ENCODE measurements around the gene PNMA5.

- TF ChIP-seq CTCF (IDR thresholded peaks at IDR 0.05; ENCODE audit: low read depth, low read length, poor library complexity, severe bottlenecking), result no peak
- TF ChIP-seq EZH2phosphoT487 (IDR thresholded peaks at IDR 0.05; ENCODE audit: borderline replicate concordance, low read length), result no peak
Measured at GRCh38 chrX:152942077-152942442, 51.9 kb downstream of the PNMA5 start.
